Measurements from ENCODE around the gene ENAH. TPM values are rescaled to one million over a fixed set of nuclear protein-coding genes. Genes with fewer than 3 reads are reported as not detected.
"Not testable (repeated sequence)": the region's sequence is repeated elsewhere in the genome, so short reads cannot be mapped to it uniquely, and the experiment has no call there.

The ENAH gene
- total RNA-seq, 1 donor from 2014 or later = 50.0 TPM

GRCh38 chr1:225658041-225658440 lies 5.1 kb upstream of the ENAH start:
- FAIRE-seq = no peak
- TF ChIP-seq, protein P1, sequence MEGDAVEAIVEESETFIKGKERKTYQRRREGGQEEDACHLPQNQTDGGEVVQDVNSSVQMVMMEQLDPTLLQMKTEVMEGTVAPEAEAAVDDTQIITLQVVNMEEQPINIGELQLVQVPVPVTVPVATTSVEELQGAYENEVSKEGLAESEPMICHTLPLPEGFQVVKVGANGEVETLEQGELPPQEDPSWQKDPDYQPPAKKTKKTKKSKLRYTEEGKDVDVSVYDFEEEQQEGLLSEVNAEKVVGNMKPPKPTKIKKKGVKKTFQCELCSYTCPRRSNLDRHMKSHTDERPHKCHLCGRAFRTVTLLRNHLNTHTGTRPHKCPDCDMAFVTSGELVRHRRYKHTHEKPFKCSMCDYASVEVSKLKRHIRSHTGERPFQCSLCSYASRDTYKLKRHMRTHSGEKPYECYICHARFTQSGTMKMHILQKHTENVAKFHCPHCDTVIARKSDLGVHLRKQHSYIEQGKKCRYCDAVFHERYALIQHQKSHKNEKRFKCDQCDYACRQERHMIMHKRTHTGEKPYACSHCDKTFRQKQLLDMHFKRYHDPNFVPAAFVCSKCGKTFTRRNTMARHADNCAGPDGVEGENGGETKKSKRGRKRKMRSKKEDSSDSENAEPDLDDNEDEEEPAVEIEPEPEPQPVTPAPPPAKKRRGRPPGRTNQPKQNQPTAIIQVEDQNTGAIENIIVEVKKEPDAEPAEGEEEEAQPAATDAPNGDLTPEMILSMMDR (IDR thresholded peaks at IDR 0.05; ENCODE audit: insufficient read depth, low read length, severe bottlenecking) = no peak

GRCh38 chr1:225657462-225657989 lies 4.6 kb upstream of the ENAH start:
- no peaks in the 10 kb centered on the region for H3K27me3 ChIP-seq (ENCODE audit: control insufficient read depth, insufficient read depth, low read length)
- no peak overlapping the region for H3K4me3 ChIP-seq (ENCODE audit: low read depth, low read length)
- DNase-seq (ENCODE audit: low read depth) = peak; percentile 84
- TF ChIP-seq, protein P1 (IDR thresholded peaks at IDR 0.05; ENCODE audit: insufficient read depth, low read length, severe bottlenecking) = no peak
- no peak for FAIRE-seq
- H3K36me3 ChIP-seq (ENCODE audit: control insufficient read depth, insufficient read depth, low read length) = no peaks in the 10 kb centered on the region

More at GRCh38 chr1:225658041-225658440, 5.1 kb upstream of the ENAH start:
- no peaks in the 10 kb centered on the region for H3K27me3 ChIP-seq (ENCODE audit: control insufficient read depth, insufficient read depth, low read length)
- no peak overlapping the region for H3K4me3 ChIP-seq (ENCODE audit: low read depth, low read length)
- no peaks in the 10 kb centered on the region for H3K36me3 ChIP-seq (ENCODE audit: control insufficient read depth, insufficient read depth, low read length)
- no peak for DNase-seq (ENCODE audit: low read depth)

DNA sequence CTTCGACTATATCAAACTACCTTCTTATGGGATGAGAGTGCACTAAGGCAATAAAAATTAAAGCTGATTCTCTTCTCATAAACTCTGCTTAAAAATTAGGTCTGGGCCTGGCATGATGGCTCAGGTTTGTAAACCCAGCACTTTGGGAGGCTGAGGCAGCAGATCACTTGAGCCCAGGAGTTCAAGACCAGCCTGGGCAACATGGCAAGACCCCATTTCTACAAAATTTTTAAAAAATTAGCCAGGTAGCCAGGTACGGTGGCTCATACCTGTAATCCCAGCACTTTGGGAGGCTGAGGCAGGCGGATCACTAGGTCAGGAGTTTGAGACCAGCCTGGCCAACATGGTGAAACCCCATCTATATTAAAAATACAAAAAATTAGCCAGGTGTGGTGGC lies 3.3 kb upstream of the ENAH start:
- not testable (repeated sequence) for FAIRE-seq; DNase-seq (ENCODE audit: low read depth); H3K36me3 ChIP-seq (ENCODE audit: control insufficient read depth, insufficient read depth, low read length)

GRCh38 chr1:225655509-225656258 lies 2.8 kb upstream of the ENAH start:
- H3K27me3 ChIP-seq (ENCODE audit: control insufficient read depth, insufficient read depth, low read length) = no peaks in the 10 kb centered on the region
- DNase-seq (ENCODE audit: low read depth) = peak; percentile 99
- no peak overlapping the region for H3K4me3 ChIP-seq (ENCODE audit: low read depth, low read length)
- no peaks in the 10 kb centered on the region for H3K36me3 ChIP-seq (ENCODE audit: control insufficient read depth, insufficient read depth, low read length)
- TF ChIP-seq, protein P1 (IDR thresholded peaks at IDR 0.05; ENCODE audit: insufficient read depth, low read length, severe bottlenecking) = no peak
- no peak for FAIRE-seq

More for the DNA sequence above, 3.3 kb upstream of the ENAH start:
- H3K4me3 ChIP-seq (ENCODE audit: low read depth, low read length); H3K27me3 ChIP-seq (ENCODE audit: control insufficient read depth, insufficient read depth, low read length): not testable (repeated sequence)

DNA sequence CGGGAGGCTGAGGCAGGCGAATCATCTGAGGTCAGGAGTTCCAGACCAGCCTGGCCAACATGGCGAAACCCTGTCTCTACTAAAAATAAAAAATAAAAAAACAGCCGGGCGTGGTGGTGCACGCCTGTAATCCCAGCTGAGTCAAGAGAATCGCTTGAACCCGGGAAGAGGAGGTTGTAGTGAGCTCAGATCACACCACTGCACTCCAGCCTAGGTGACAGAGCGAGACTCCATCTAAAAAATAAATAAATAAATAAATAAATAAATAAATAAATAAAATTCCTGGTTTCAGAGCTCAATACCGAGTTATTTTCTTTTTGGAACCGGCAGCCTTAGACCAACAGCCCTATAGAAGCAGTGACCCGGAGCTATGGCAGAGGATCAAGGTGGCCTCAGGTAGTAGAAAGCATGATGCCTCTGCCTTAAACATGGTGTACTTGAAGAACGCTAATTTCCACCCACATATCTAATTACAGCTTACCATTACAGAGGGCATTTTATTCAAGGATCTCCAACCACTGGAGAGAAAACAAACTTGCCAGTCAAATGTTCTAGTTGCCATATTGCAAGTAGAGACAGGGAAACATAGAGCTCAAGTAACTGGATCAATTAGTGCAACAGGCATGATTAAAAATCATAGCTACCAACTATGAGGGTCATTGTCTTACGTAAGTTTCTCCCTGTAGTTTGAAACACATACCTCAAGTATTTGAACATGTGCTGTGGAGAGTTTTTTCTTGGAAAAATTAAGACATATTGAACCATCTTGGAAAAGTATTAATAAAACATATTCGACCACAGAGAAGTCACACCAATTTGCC lies 2.0 kb upstream of the ENAH start:
- TF ChIP-seq, protein P1 (IDR thresholded peaks at IDR 0.05; ENCODE audit: insufficient read depth, low read length, severe bottlenecking) = no peak
- Histone ChIP-seq H3K4me3 (ENCODE audit: low read depth, low read length) (no peak overlapping the region), H3K36me3 (ENCODE audit: control insufficient read depth, insufficient read depth, low read length) (no peaks in the 10 kb centered on the region), H3K27me3 (ENCODE audit: control insufficient read depth, insufficient read depth, low read length) (no peaks in the 10 kb centered on the region)
- FAIRE-seq (no peak), DNase-seq (ENCODE audit: low read depth) (no peak)

DNA sequence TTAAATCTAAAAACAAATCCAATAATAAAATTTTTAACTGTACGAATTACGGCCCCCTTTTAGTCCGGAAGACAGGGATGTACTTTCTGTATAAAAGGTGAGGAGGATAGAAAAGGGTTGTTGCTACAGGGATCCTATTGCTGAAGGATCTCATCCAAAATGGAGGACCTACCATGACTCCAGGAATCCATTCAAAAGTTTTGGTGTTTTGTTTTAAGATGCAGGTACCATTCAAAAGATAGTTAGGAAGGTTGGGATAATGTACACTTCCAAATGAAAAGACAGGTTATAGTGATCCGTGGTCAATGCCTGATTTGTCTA lies 1.3 kb upstream of the ENAH start:
- FAIRE-seq (no peak), DNase-seq (ENCODE audit: low read depth) (no peak)
- Histone ChIP-seq H3K4me3 (ENCODE audit: low read depth, low read length) (no peak overlapping the region), H3K36me3 (ENCODE audit: control insufficient read depth, insufficient read depth, low read length) (no peaks in the 10 kb centered on the region), H3K27me3 (ENCODE audit: control insufficient read depth, insufficient read depth, low read length) (no peaks in the 10 kb centered on the region)
- TF ChIP-seq, protein P1 (IDR thresholded peaks at IDR 0.05; ENCODE audit: insufficient read depth, low read length, severe bottlenecking) = no peak

All from bronchial epithelial cell (primary cell).